Stimulated activated CD8-positive, alpha-beta memory T cell treated with anti-CD3 and anti-CD28 coated beads, Interleukin-15, amount 100 ng/mL, for 24 hours (primary cell): ENCODE measurements around the gene PDE4DIP.
"Not testable (repeated sequence)": the region's sequence is repeated elsewhere in the genome, so short reads cannot be mapped to it uniquely, and the experiment has no call there.

Experiments used
- DNase-seq: peaks from one replicate; pipeline ENCODE4 v3.0.0-alpha.2; 2020; ENCODE audit warnings: low read depth

Gene PDE4DIP

DNA sequence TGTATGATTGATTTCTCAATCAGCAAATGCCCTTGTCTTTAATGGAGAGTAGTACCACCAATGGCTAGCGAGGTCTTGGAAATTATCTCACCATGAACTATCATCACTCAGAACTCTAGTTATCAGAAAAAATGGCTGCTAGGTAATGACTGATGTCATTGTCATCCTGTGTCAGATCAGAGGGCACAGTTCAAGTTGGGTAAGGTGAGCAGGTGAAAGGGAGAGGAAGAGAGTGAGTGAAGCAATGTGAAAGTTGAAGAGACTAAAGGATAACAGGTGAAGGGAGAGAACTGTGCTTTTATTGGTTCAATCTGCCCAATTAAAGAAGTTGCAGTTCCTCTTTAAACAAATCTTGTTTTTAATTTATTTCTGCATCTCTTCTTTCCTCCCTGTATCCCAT is 76.8 kb downstream of the PDE4DIP start:
- not testable (repeated sequence) for DNase-seq

GRCh38 chr1:148923798-148924197 is 79.6 kb downstream of the PDE4DIP start:
- not testable (repeated sequence) for DNase-seq

- not testable (repeated sequence) for DNase-seq
These were observed 83.4 kb downstream of the PDE4DIP start for GRCh38 chr1:148927645-148928044.

DNA sequence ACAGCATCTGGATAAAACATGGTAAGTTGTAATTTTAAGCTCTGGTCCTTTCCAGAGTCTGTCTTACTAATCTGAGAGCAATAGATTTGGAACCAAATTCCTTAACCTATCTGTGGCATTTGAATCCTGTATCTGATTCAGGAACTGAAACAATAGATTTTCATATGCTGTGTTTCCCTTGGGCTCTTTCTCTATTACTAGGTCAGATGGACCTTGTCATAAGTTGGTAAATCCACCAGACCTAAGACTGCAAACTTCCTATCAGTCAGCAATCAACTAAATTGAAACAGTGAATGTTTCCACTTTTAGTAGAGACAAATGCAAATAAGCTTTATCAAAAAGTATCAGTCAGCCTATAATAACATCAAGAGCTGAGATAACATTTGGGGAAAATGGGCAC is 85.0 kb downstream of the PDE4DIP start:
- DNase-seq: not testable (repeated sequence)

DNA sequence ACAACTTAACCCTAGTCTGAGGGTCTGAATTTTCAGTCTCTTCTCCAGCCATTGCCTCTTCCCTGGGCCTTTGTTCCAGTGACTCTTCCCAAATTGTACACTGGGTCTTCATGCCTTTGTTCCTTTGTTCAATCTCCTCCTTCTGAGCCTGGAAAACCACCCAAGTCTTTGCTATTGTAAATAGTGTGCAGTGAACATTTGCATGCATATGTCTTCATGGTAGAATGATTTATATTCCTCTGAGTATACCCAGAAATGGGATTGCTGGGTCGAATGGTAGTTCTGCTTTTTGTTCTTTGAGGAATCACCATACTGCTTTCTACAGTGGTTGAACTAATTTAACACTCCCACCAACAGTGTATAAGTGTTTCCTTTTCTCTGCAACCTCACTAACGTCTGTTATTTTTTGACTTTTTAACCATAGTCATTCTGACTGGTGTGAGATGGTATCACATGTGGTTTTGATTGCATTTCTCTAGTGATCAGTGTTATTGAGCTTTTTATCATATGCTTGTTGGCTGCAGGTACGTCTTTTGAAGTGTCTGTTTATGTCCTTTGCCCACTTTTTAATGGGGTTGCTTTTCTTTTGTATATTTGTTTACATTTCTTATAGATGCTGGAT is 91.3 kb downstream of the PDE4DIP start:
- DNase-seq: not testable (repeated sequence)

- not testable (repeated sequence) for DNase-seq
These were observed 98.7 kb downstream of the PDE4DIP start for GRCh38 chr1:148942906-148943305.

DNA sequence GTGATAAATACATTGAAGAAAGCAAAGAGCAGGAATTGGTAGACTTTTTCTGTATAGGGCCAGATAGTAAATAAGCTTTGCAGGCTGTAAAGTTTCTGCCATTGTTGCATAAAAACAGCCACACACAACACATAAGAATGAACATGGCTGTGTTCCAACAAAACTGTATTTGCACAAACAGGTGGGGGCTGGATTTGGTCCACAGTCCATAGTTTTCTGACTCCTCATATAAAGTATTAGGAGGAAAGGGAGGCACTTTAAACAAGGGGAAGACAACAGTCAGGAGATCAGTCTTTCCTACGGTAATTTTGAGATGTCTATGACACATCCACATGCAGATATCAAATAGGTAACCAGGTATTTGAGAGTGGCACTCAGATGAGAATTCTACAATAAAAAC is 100.9 kb downstream of the PDE4DIP start:
- DNase-seq: not testable (repeated sequence)

GRCh38 chr1:148948768-148949167 is 104.5 kb downstream of the PDE4DIP start:
- DNase-seq: not testable (repeated sequence)

DNA sequence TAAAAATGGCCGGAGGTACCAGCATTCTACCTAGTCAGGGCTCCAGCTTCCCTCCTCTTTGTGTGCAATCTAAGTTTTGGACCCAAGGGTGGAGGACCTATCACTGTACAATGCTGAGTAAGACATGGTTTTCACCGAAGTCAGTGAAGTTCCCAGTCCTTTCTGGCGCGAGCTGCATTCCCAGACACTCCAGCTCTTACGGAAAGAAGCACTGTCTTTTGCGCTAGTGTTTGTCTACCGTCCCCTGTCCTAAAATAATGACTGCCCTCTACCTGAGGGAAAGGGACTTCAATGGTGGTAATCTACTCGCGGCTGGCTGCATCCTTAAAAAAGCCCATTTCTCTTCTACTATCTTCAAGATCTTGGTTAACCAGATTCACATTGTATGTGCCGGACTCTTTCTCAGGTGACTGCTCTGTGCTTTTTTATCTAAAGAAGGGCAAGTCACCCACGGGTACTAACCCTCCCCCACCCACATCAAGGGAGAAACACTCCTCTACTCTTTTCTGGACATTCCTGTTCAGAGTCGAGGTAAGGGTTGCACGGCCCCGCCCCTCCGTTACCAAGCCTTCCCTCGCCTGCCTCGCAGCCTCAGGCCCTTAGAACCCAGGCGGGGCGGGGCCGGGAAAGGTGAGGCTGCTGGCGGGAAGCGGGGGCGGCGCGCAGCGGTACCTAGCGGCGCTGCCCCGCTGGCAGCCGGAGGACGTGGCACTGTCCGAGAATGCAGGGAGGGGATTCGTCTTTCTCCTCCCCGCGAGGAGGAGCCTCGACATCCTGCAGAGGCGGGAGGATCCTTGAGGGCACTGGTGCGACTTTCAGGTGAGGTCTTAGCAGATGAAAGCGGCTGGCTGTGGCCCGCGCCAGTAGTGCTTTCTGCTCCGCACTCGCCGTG is 107.4 kb downstream of the PDE4DIP start:
- not testable (repeated sequence) for DNase-seq

DNA sequence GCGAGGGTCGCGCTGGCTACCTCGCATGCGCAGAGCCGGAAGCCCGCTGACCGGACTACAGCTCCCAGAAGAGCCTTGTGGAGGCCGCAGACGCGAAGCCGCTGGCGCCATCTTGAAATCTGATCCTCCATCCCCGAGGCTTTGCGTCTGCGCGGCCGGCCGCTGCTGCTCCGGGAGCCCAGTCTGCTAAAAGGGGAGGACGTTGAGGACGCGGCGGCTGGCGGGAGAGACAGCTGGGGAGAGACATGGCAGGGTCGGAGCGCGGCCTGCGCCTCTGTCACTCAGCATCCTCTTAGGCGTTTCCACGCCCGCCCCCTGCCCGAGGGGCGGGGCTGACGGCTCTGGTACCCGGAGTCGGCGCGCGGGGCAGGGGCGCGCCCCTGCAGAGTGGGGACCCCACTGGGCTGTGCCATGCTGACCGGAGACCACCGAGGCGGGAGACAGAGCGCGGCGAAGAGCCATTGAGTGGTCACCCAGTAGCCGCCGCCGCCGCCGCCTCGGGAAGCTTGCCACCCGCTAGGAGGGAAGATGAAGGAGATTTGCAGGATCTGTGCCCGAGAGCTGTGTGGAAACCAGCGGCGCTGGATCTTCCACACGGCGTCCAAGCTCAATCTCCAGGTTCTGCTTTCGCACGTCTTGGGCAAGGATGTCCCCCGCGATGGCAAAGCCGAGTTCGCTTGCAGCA is 108.2 kb downstream of the PDE4DIP start:
- peak; percentile 51 for DNase-seq

DNA sequence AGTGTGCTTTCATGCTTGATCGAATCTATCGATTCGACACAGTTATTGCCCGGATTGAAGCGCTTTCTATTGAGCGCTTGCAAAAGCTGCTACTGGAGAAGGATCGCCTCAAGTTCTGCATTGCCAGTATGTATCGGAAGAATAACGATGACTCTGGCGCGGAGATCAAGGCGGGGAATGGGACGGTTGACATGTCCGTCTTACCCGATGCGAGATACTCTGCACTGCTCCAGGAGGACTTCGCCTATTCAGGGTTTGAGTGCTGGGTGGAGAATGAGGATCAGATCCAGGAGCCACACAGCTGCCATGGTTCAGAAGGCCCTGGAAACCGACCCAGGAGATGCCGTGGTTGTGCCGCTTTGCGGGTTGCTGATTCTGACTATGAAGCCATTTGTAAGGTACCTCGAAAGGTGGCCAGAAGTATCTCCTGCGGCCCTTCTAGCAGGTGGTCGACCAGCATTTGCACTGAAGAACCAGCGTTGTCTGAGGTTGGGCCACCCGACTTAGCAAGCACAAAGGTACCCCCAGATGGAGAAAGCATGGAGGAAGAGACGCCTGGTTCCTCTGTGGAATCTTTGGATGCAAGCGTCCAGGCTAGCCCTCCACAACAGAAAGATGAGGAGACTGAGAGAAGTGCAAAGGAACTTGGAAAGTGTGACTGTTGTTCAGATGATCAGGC is 108.8 kb downstream of the PDE4DIP start:
- not testable (repeated sequence) for DNase-seq

DNA sequence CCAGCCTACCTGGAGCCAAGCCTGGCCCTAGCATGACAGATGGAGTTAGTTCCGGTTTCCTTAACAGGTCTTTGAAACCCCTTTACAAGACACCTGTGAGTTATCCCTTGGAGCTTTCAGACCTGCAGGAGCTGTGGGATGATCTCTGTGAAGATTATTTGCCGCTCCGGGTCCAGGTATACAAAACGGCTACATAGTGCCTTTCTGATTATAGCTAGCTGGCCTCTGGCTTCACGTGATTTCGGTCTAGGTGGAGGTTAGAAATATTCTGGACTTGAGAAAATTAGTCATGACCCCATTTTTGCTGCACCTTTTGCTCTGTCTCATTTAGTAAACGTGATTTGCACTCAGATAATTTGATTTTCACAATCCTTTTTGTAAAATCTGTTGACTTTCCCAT is 109.5 kb downstream of the PDE4DIP start:
- not testable (repeated sequence) for DNase-seq

DNA sequence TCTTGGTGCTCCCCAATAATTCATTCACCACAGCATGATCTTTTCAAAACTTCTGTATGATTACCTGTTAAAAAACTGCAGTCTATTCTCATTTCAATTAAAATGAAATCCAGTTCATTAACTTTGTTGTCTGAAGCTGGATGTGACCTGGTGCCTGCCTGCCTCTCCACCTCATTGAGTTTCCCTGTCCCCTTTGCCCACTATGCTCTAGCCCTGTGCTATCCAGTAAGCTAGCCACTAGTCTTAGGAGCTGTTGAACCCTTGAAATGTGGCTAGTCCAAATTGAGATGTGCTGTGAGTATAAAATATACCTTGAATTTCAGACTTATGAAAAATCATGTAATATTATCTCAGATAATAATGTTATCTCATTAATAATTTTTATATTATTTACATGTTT is 114.1 kb downstream of the PDE4DIP start:
- not testable (repeated sequence) for DNase-seq

GRCh38 chr1:148960212-148961000 is 116.2 kb downstream of the PDE4DIP start:
- not testable (repeated sequence) for DNase-seq

GRCh38 chr1:148962127-148962857 is 118.1 kb downstream of the PDE4DIP start:
- not testable (repeated sequence) for DNase-seq

DNA sequence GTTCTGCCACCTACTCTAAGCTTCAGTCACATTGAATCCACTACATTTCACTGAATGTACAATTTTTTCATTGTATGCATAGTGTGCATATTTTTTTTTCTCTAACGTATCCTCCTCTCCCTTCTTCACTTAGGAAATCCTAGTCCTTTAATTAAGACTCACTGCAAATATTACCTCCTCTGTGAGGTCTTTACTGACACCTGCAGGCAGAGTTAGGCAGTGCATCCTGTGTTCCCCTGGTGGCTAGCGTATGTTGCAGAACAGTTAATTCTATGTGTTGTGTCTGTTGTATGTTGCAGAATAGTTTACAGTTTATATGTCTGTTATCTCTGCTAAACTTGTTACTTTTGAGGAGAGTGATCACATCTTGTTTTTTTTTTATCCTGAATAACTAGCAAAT is 121.9 kb downstream of the PDE4DIP start:
- DNase-seq: not testable (repeated sequence)

DNA sequence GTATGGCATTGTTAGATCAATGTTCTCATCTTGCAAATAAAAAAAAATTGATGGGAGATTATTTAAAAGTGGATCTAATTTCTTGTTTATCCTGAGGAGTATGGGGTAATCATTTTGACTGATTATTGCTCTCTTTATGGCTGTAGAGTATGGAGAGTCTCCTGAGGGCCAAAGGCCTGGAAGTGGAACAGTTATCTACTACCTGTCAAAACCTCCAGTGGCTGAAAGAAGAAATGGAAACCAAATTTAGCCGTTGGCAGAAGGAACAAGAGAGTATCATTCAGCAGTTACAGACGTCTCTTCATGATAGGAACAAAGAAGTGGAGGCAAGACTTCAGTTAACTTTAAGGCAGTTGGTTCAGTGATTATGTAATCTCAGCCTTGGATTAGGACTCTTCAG is 123.4 kb downstream of the PDE4DIP start:
- DNase-seq: not testable (repeated sequence)

GRCh38 chr1:148968682-148969081 is 124.5 kb downstream of the PDE4DIP start:
- not testable (repeated sequence) for DNase-seq

GRCh38 chr1:148969126-148969525 is 124.9 kb downstream of the PDE4DIP start:
- not testable (repeated sequence) for DNase-seq

DNA sequence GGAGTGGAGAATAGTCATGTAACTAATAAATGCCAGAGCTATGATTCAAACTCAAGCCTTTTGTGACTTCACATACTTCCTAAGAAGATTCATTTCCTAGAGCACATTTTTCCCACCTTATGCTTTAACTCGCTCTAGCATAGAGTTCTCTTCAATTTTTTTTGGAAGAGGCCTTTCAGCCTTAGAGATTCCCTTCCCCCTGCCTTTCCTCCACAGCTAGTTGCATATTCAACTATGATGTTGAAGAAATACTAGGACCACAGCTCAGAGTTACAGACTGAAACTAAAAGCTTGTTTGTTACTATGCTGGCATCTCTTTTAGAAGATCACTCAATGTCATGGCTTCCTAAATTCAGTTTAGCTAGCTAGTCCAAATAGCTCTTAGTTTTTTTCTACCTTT is 131.2 kb downstream of the PDE4DIP start:
- not testable (repeated sequence) for DNase-seq
